Stimulated activated CD4-positive, alpha-beta T cell treated with anti-CD3 and anti-CD28 coated beads, Interleukin-2, amount 100 ng/mL, for 48 hours (primary cell): ENCODE results near the gene HOXA11.

Experiments used
- DNase-seq, 2 donors: peaks; one replicate each; pipeline ENCODE4 v3.0.0-alpha.2; 2020

The HOXA11 gene

DNA sequence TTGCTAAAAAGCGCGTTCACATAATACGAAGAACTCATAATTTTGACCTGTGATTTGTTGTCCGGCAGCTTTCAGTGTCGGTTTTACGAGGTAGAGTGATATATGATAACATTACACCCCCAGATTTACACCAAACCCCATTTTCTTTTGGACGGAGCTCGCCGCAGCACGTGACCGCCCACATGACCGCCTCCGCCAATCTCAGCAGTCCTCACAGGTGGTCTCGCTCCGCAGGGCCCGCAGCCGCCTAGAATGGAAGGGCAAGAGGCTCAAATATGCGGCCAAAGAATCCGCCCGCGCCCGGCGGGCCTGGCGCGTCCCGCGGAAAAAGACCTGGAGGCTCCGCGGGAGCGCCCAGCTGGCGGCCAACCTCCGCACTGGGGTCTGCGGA lies 28.5 kb downstream of the HOXA11 start, which contains the start of gene HOXA7:
Gene HOXA7, minus strand, starts transcription at position 168 of the 391 bp plus-strand sequence. Its CDS starts 130 bp downstream, at position 38.
- DNase-seq, result no peak

- no peak for DNase-seq
Measured at GRCh38 chr7:27155816-27156507, 29.1 kb downstream of the HOXA11 start.

GRCh38 chr7:27154901-27155815 lies 29.9 kb downstream of the HOXA11 start:
- no peak for DNase-seq

GRCh38 chr7:27154369-27154768 lies 30.7 kb downstream of the HOXA11 start:
- no peak for DNase-seq

GRCh38 chr7:27153526-27153925 lies 31.5 kb downstream of the HOXA11 start:
- DNase-seq, result no peak

DNA sequence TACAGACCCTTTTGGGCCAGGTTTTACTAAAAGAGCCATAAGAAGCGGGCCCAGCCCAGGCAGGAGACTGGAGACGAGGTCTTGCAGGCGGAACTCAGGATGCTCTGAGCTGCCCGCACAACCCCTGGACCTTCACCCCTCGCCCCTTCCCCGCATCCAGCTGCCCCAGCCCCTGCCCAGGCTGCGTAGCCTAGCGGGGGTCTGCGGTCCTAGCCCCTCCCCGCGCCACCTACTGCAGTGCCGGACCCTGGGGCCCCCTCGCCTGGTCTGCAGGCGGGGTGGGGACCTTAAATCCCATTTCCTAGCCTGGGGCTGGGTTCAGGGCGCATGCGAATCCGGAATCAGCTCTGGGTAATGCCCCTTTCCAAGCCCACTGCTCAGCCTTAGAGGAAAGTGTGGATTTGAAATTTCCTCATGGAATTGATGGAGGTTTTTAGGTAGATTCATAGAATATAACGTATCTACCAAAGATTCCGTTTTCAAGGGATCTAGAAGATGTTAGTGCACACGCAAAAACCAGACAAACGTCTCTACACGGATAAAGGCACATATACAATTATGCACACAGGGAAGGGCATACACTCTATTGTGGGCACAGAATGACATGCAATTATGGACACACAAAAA lies 32.1 kb downstream of the HOXA11 start:
- DNase-seq, result no peak

DNA sequence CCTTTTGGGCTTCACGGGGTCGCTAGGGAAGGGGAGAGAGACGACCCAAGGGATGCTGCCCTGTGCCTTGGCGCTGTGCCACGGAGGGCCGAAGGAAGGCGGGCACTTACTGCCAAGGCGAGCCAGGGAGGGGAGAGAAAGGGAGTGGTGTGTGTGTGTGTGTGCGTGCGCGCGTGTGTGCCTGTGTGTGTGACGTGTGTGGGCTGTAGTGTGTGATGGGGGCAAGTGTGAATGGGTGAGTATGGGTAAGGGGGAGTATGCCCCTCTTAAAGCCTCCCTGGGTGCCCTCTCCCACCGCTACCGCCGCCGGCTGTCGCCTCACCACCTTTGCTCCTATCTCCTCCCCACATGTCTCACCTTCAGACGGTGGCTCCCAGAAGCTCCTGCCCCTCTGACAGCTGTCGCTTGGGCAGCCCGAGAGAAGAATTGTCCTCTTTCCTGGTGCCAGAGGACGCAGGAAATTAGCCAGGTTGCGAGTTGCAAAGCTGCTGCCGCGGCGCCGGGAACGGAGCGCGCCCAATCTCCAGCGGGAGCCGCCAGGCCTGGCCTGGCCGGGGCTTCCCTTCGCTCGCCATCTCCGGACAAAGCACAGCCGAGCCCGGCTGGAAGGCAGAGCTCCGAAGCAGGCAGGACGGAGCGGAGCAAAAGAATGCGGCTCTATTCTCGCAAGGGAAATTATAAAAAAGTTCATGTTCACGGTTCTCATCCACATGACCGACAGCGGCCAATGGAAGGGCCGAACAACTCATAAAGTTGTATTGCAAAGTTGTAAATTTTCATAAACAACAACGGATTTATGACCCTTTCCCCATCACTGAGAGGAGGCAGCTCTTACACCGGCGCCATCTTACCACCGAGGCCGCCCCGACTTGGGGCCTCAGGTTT lies 32.9 kb downstream of the HOXA11 start, which contains the start of gene HOXA3:
Gene HOXA3, minus strand, starts transcription at position 653 of the 885 bp plus-strand sequence. CDS start 41,943 bp downstream, outside the sequence.
- no peak for DNase-seq

- no peak for DNase-seq
Measured at GRCh38 chr7:27151341-27151930, 33.6 kb downstream of the HOXA11 start.

DNA sequence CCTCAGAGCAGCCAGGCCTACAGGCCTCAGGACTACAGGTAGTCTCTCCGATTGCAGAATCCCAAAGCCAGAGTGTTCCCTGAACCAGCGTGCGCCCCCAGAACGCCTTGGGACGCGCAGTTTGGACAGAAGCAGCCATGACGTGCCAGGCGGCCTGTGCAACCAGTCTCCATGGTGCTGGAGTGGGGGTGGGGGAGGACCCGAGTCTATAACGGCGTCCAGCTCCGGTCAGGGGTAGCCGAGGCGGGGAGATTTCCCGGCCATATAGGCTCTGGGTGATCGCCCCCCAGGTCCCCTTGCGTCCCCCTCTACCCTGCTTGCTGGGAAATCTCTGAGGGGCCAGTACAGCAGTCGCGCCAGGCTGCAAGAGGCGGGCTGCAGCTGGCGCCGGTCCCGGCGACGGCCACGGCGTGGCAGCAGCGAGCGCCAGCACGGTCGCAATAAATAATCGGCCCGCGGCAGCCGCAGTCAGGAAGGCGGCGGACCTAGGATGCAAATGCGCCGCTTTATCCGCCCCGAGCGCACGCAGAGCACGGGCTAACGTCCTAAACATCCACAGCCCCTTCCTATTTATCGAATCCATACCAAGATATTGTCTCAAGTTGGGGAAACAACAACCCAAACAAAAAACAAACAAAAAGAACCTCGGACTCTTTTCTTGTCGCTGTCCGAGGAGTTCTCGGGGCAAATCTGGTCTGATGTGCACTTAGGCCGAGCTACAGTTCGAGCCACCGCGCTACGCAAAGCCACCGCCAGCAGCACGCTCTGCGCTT lies 34.3 kb downstream of the HOXA11 start:
- DNase-seq, result peak; percentile 62 to 63

DNA sequence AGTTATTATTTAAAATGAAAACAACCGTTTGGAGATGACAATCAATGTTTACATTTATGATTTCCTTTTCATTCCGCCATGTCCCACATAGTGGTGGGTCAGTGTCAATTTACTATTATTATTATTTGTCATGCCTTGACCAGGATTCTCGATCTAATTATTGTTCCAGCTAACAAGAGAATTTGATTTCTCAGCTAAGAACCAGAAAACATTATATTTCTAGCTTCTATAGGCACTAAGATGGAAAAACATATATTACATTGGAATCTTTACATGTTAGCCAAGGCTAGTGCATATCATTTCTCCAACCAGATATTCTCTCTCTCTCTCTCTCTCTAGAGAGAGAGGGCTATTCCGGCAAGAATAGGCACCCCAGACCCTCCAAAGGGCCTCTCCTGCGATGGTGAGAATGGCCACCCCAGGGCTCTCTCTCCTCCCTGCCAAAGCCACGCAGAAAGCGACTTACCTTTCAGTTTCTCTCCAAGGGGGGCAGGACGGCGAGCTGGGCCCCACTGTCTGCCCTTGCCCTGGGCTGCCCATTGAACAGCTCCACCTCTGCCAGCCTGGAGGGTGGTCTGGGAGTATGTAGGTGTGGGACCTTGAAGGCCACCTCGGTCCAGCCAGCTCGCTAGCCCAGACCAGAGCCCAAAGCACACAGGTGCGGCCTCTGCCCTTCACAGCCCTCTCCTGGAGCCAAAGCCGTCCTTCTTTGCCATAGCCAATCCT lies 35.0 kb downstream of the HOXA11 start:
- DNase-seq, result no peak

DNA sequence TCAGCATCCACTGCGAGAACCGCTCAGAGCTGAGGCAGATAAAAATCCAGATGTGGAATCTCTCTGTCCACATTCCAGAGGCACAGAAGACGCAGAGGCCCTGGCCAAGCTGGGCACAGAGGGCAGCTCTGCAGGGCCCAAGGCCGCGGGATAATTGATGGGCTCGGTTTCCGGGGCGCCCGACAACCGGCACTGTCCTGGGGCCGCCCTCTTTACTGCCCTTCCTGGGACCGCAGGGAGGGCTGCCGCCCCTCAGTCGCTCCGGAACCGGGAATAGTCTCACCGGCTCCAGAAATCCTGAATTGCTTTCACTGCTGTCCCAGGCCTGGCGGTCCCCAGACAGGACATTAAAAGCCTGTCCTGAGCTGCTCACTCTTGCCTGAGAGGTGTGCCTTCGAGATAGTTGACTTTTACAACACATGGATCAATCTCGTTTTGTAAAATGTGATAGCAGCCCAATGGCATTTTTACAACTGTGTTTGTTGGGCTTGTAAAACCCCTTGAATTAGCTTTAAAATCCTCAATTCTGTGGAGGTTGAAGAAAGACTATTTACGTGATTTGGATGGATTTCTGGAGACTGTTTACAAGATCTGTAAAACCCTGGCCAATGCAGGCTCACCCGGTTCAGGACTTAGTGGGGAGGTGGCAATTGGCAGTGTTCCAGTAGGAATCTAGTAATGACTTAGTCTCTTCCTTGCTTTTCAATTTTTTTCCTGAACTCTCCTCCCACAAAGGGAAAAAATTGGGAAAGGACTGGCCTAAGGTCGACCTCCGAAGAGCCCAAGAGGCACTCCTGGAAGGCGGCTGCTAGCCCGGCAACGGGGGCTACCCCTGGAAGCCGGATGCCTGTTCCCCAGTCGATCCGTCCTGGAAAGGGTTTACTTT lies 36.0 kb downstream of the HOXA11 start:
- no peak for DNase-seq

- DNase-seq, result no peak
Measured at GRCh38 chr7:27148031-27148755, 36.8 kb downstream of the HOXA11 start.

DNA sequence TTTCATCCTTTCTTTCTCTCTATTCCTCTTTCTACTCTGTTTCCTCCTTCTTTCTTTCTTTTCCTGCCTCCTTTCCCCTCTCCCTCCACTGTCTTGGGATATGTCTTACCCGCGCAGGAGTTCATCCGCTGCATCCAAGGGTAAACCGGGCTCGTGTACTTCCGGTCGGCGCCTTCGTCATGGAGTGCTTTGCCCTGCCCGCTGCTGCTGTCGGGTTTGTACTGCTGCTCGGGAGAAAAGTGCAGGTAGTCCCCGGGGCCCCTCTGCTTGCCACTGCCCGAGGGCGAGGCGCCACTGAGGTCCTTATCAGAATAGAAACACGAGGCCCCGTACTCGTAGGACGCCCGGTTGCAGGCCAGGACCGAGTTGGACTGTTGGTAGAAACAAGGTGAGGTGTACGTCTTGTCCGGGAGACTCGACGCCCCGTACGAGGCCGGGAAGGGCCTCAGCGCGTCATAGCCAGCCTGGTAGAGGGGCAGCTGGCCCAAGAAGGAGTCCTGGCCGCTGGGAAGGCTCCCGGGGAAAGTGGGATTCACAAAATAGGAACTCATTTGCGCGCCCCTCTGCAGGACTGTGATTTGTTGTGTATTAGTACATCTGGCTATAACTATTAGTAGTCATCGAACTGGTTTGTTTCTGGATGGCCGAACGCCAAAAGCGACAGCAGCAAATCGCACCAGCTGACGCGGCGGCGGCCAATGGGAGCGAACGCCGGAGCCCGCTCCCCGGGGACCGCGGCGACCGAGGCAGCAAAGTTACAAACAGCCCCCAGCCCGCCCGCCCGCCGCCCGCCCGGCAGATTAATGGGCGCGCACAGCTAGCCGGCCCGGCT lies 37.6 kb downstream of the HOXA11 start, which contains the start of gene HOXA6:
Gene HOXA6, minus strand, starts transcription at position 576 of the 832 bp plus-strand sequence. Its CDS starts 25 bp downstream, at position 551.
- no peak for DNase-seq

DNA sequence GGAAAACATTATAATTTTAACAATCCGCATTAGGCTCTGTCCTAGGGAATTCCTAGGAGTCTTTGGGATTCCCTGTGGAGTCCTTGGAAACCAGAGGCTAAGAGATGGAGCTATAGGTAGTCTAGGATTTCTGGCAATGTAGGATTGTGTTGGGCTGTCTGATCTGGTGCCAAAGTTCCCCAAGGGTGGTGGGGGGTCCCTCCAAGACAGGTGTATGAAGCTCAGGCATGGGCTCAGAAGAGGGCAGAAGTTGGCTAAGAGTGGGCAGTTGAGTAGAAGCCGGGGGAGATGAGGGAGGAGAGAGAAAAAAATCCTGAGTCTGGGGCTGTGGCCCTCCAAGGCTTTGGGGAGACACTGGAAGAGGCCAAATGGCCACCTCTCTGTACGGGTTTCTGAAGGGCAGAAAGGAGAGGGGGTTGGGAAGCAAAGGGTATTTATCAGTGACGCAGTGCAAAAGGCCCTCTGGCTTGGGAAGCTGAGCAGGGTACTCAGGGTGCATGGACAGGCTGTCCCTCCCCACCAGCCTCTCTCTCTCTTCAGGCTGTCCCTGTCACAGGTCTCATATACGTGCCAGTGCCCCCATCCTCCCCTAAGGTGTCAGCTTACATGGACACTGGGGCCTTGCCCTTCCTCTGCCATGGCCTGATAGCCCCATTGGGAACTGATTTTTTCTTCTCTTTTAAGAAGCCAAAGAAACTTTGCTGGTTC lies 38.4 kb downstream of the HOXA11 start:
- no peak for DNase-seq

GRCh38 chr7:27145914-27146412 lies 39.1 kb downstream of the HOXA11 start:
- no peak for DNase-seq

- no peak for DNase-seq
Measured at GRCh38 chr7:27145165-27145913, 39.7 kb downstream of the HOXA11 start.
